H1 (cell line): ENCODE measurements around the gene PGAP3. TPM values are rescaled to one million over a fixed set of nuclear protein-coding genes. Genes with fewer than 3 reads are reported as not detected.

Experiments used
- CTCF ChIA-PET: fragments of 300-600 bp; sonication (Branson Sonifier 250); formaldehyde crosslinking; loops from one replicate; lab custom pipeline; 2021; ENCODE audit not compliant: partially characterized antibody; lab: Charles Lee
- POLR2A ChIA-PET: fragments of 300-600 bp; sonication (Branson Sonifier 250); formaldehyde crosslinking; loops from one replicate; lab custom pipeline; 2021; ENCODE audit warnings: inconsistent platforms; ENCODE audit not compliant: partially characterized antibody; lab: Charles Lee
- DNase-seq, 2 experiments: peaks; one replicate each; pipeline versions ENCODE4 v3.0.0 to v3.0.0-alpha.2; 2010 to 2022; ENCODE audit warnings: low spot score in 2 of 2, low read depth in 1 of 2, mixed read lengths in 1 of 2
- FAIRE-seq: peaks from 2 replicates; lab custom pipeline; 2011; peaks lifted over from hg19 to GRCh38; lab: Jason Lieb, UNC
- H2AFZ ChIP-seq: 2 replicates; pipeline ENCODE4 v1.8.1; 2012; ENCODE audit warnings: low read length, inconsistent platforms
- H2AK5ac ChIP-seq: 2 replicates; pipeline ENCODE4 v1.6.1; 2013; ENCODE audit warnings: low read depth, low read length
- H2BK120ac ChIP-seq: replicated peaks from 2 replicates; pipeline ENCODE3; 2013; ENCODE audit warnings: low read depth, low read length, inconsistent platforms
- H2BK12ac ChIP-seq: 2 replicates; pipeline ENCODE4 v1.6.1; 2013; ENCODE audit warnings: low read depth, low read length
- H2BK15ac ChIP-seq: 2 replicates; pipeline ENCODE4 v1.6.1; 2013; ENCODE audit warnings: low read length
- H2BK20ac ChIP-seq: 2 replicates; pipeline ENCODE4 v1.6.1; 2013; ENCODE audit warnings: low read length
- H2BK5ac ChIP-seq: 2 replicates; pipeline ENCODE4 v1.6.1; 2013; ENCODE audit warnings: low read depth, low read length
- H3K14ac ChIP-seq: 2 replicates; pipeline ENCODE4 v1.6.1; 2013; ENCODE audit warnings: inconsistent platforms; ENCODE audit not compliant: insufficient read length
- H3K18ac ChIP-seq: 2 replicates; pipeline ENCODE4 v1.6.1; 2013; ENCODE audit warnings: low read length; ENCODE audit errors: extremely low read depth
- H3K23ac ChIP-seq: 2 replicates; pipeline ENCODE4 v1.6.1; 2013; ENCODE audit warnings: inconsistent platforms; ENCODE audit not compliant: insufficient read length
- H3K23me2 ChIP-seq: 2 replicates; pipeline ENCODE4 v1.6.1; 2013; ENCODE audit warnings: low read depth, low read length
- H3K27ac ChIP-seq: 2 replicates; pipeline ENCODE4 v1.6.1; 2011; ENCODE audit warnings: low read depth, low read length, inconsistent platforms
- H3K27me3 ChIP-seq, 4 experiments: replicated peaks in 1 of 4; 1 replicate in 1 of 4; 2 replicates in 3 of 4; pipeline versions ENCODE4 v1.6.1 to v1.8.1; 2011 to 2013; ENCODE audit warnings: low read length in 3 of 4, mild to moderate bottlenecking in 3 of 4, inconsistent platforms in 2 of 4, mixed read lengths in 2 of 4, moderate library complexity in 1 of 4; ENCODE audit not compliant: control insufficient read depth in 3 of 4, insufficient read depth in 3 of 4; ENCODE audit errors: extremely low read depth in 1 of 4
- H3K36me3 ChIP-seq, 4 experiments: 2 replicates each; pipeline versions ENCODE4 v1.6.1 to v1.8.1; 2011 to 2013; ENCODE audit warnings: mild to moderate bottlenecking in 4 of 4, low read length in 3 of 4, moderate library complexity in 2 of 4, control low read depth in 1 of 4, inconsistent platforms in 1 of 4; ENCODE audit not compliant: insufficient read depth in 4 of 4, control insufficient read depth in 2 of 4
- H3K4ac ChIP-seq: replicated peaks from 2 replicates; pipeline ENCODE3; 2013; ENCODE audit warnings: low read length, low read depth, mixed read lengths, inconsistent platforms; ENCODE audit not compliant: insufficient read length
- H3K4me1 ChIP-seq, 4 experiments: replicated peaks in 1 of 4; 1 replicate in 1 of 4; 2 replicates in 3 of 4; pipeline versions ENCODE4 v1.6.1 to v1.8.1; 2011 to 2013; ENCODE audit warnings: low read length in 3 of 4, inconsistent platforms in 2 of 4, mixed read lengths in 1 of 4; ENCODE audit not compliant: insufficient read depth in 4 of 4, control insufficient read depth in 3 of 4
- H3K4me2 ChIP-seq, 2 experiments: 2 replicates each; pipeline versions ENCODE4 v1.6.1 to v1.8.1; 2011 to 2013; ENCODE audit warnings: low read depth in 2 of 2, low read length in 2 of 2, control low read depth in 1 of 2, inconsistent platforms in 1 of 2, mild to moderate bottlenecking in 1 of 2; ENCODE audit not compliant: insufficient read depth in 1 of 2
- H3K4me3 ChIP-seq, 4 experiments: fragments of 200-600, 300-600 bp in 1 of 4; sonication (generic), shearing (Covaris generic), sonication (Bioruptor Twin) in 1 of 4; 2 replicates each; pipeline versions ENCODE4 v1.5.1 to v1.8.1; 2011 to 2016; ENCODE audit warnings: low read length in 4 of 4, low read depth in 3 of 4, control low read depth in 2 of 4, inconsistent platforms in 2 of 4, mild to moderate bottlenecking in 2 of 4, mixed read lengths in 1 of 4, moderate library complexity in 1 of 4; ENCODE audit not compliant: insufficient read depth in 2 of 4; ENCODE audit errors: extremely low read depth in 1 of 4
- H3K56ac ChIP-seq: replicated peaks from 2 replicates; pipeline ENCODE3; 2013; ENCODE audit warnings: low read depth, mild to moderate bottlenecking, mixed read lengths, low read length, inconsistent platforms; ENCODE audit not compliant: insufficient read length
- H3K79me1 ChIP-seq: 2 replicates; pipeline ENCODE4 v1.6.1; 2013; ENCODE audit warnings: low read depth, low read length, control low read depth
- H3K79me2 ChIP-seq, 2 experiments: 2 replicates each; pipeline versions ENCODE4 v1.6.1 to v1.8.1; 2012 to 2013; ENCODE audit warnings: low read length in 2 of 2, mild to moderate bottlenecking in 2 of 2, inconsistent platforms in 1 of 2; ENCODE audit not compliant: insufficient read depth in 2 of 2, control insufficient read depth in 1 of 2
- H3K9ac ChIP-seq, 4 experiments: replicated peaks in 1 of 4; 1 replicate in 1 of 4; 2 replicates in 3 of 4; pipeline versions ENCODE4 v1.6.1 to v1.8.1; 2011 to 2013; ENCODE audit warnings: low read depth in 3 of 4, low read length in 3 of 4, control low read depth in 2 of 4, mild to moderate bottlenecking in 2 of 4, moderate library complexity in 2 of 4, inconsistent platforms in 1 of 4; ENCODE audit errors: extremely low read depth in 1 of 4
- H3K9me3 ChIP-seq, 2 experiments: 2 replicates each; pipeline versions ENCODE4 v1.6.1 to v1.8.1; 2012 to 2013; ENCODE audit warnings: mild to moderate bottlenecking in 2 of 2, moderate library complexity in 2 of 2, control low read depth in 1 of 2, inconsistent platforms in 1 of 2, low read depth in 1 of 2, low read length in 1 of 2, mixed read lengths in 1 of 2; ENCODE audit not compliant: insufficient read depth in 2 of 2
- H4K20me1 ChIP-seq, 2 experiments: replicated peaks in 1 of 2; 2 replicates each; pipeline versions ENCODE3 to v1.8.1; 2011 to 2013; ENCODE audit warnings: inconsistent platforms in 2 of 2, low read length in 2 of 2, mild to moderate bottlenecking in 1 of 2; ENCODE audit not compliant: insufficient read depth in 2 of 2, control insufficient read depth in 1 of 2
- H4K5ac ChIP-seq: 2 replicates; pipeline ENCODE4 v1.6.1; 2013; ENCODE audit warnings: low read length, low read depth, mixed read lengths, inconsistent platforms; ENCODE audit not compliant: insufficient read length
- H4K8ac ChIP-seq: 2 replicates; pipeline ENCODE4 v1.8.0; 2013; ENCODE audit warnings: mild to moderate bottlenecking, moderate library complexity, low read length, inconsistent platforms; ENCODE audit not compliant: insufficient read depth; ENCODE audit errors: extremely low read depth
- H4K91ac ChIP-seq: replicated peaks from 2 replicates; pipeline ENCODE3; 2013; ENCODE audit warnings: low read length, mixed read lengths, inconsistent platforms; ENCODE audit not compliant: insufficient read length
- BRCA1 ChIP-seq: IDR thresholded peaks from 2 replicates; pipeline ENCODE4 v1.6.1; 2012; ENCODE audit warnings: low read depth, low read length, improper control_type of control experiment
- CTBP2 ChIP-seq: IDR thresholded peaks from 2 replicates; pipeline ENCODE4 v1.7.0; 2011; ENCODE audit warnings: borderline replicate concordance, mild to moderate bottlenecking, moderate library complexity, mixed read lengths, low read length; ENCODE audit not compliant: insufficient read depth, insufficient read length
- EP300 ChIP-seq, 2 experiments: IDR thresholded peaks; 1 replicate in 1 of 2; 2 replicates in 1 of 2; pipeline ENCODE4 v1.6.1; 2011 to 2012; ENCODE audit warnings: low read depth in 2 of 2, low read length in 2 of 2, mild to moderate bottlenecking in 2 of 2, borderline replicate concordance in 1 of 2, inconsistent platforms in 1 of 2, moderate library complexity in 1 of 2
- HDAC6 ChIP-seq: IDR thresholded peaks from one replicate; pipeline ENCODE4 v1.7.1; 2012; ENCODE audit warnings: low read depth, mild to moderate bottlenecking, inconsistent platforms, low read length, moderate library complexity
- RAD21 ChIP-seq, 2 experiments: IDR thresholded peaks in 1 of 2; conservative IDR thresholded peaks in 1 of 2; 2 replicates each; pipeline ENCODE4 v1.6.1; 2011; ENCODE audit warnings: low read depth in 2 of 2, low read length in 2 of 2, improper control_type of control experiment in 1 of 2, inconsistent platforms in 1 of 2, mild to moderate bottlenecking in 1 of 2, moderate library complexity in 1 of 2
- RBBP5 ChIP-seq: IDR thresholded peaks from 2 replicates; pipeline ENCODE4 v1.7.1; 2012; ENCODE audit warnings: low read depth, mild to moderate bottlenecking, inconsistent platforms, low read length, moderate library complexity, borderline replicate concordance
- SP2 ChIP-seq: IDR thresholded peaks from 2 replicates; pipeline ENCODE4 v1.6.1; 2012; ENCODE audit warnings: mild to moderate bottlenecking, low read length, inconsistent platforms
- SRF ChIP-seq: IDR thresholded peaks from 2 replicates; pipeline ENCODE4 v1.6.1; 2011; ENCODE audit warnings: mild to moderate bottlenecking, low read depth, low read length, moderate library complexity
- WGBS, 2 experiments: shearing (Covaris generic) in 1 of 2; methylation state at CpG; one replicate each; pipeline versions ENCODE4 v1.1.6 to v1.1.7; 2013 to 2015; ENCODE audit warnings: low lambda C conversion rate in 2 of 2, mixed read lengths in 2 of 2, inconsistent platforms in 1 of 2, low coverage in 1 of 2, missing lambda C conversion rate in 1 of 2; ENCODE audit not compliant: insufficient replicate concordance in 2 of 2, insufficient coverage in 1 of 2, insufficient read length in 1 of 2; ENCODE audit errors: extremely low coverage in 1 of 2, missing lambda C conversion rate in 1 of 2; 5-methylcytosine and 5-hydroxymethylcytosine counted together
- polyA plus RNA-seq, 7 experiments: library from polyadenylated mRNA; depleted of rRNA in 3 of 7; stranded (reverse) in 5 of 7; unstranded in 2 of 7; fragments of >200 nt in 5 of 7; fragments of 200-250 nt in 2 of 7; gene quantifications; 1 replicate in 5 of 7; 2 replicates in 1 of 7; 4 replicates in 1 of 7; pipeline versions ENCODE4 v1.2.1 to v1.2.3, GENCODE V29; 2011 to 2013; ENCODE audit warnings: missing spikeins in 2 of 7, mixed read lengths in 2 of 7
- total RNA-seq: library from RNA; stranded (reverse); fragmentation: NEBNext Ultra II Directional; extraction: Animal tissue kit (Norgen Biotek cat#: 25700); gene quantifications from 2 replicates; pipeline ENCODE4 v1.2.1, GENCODE V29; 2021

PGAP3 gene
- total and polyA plus RNA-seq, 2 of the 8 experiments (the other 6 are each of a cell fraction or from before 2014, with no cell fraction given): 21.0 to 30.7 TPM

- no peak overlapping the region for H4K8ac ChIP-seq
- no peak overlapping the region for H2BK5ac ChIP-seq
- peak overlapping the region; percentile 46; the same call in 1 of the 2 replicates for H2BK15ac ChIP-seq
- H3K23ac ChIP-seq: no peak overlapping the region
- peak; percentile 32 for FAIRE-seq
- CTCF ChIA-PET: interaction anchor here (0.6 to 49.2 kb wide), 30 partner anchors 0 to 742 kb away, joined by 3 to 1885 read pairs (median 4); partner anchors contain the start of genes ERBB2, NEUROD2, PGAP3 and PNMT
- no peaks in the 10 kb centered on the region for H3K9me3 ChIP-seq
- H2AK5ac ChIP-seq: no peak overlapping the region
- H3K27ac ChIP-seq: no peak overlapping the region
- H3K4me1 ChIP-seq: peaks cover 4 to 25% (median 20%) of the 10 kb centered on the region in 4 experiments
- H3K23me2 ChIP-seq: peaks cover 15% of the 10 kb centered on the region
- H2BK20ac ChIP-seq: peak overlapping the region; percentile 72
- no peak overlapping the region for H2BK120ac ChIP-seq
- peaks cover 0 to 1% of the 10 kb centered on the region in 2 experiments for H4K20me1 ChIP-seq
- 0 out of 2 replicates have a peak overlapping the region, but pooled peaks have one; percentile 27 for H2BK12ac ChIP-seq
- no peak overlapping the region for H3K9ac ChIP-seq
- no peaks in the 10 kb centered on the region for H3K79me1 ChIP-seq
- peak overlapping the region; percentile 31 for H4K91ac ChIP-seq
- no peak overlapping the region for H3K56ac ChIP-seq
- no peak overlapping the region for H2AFZ ChIP-seq
- peaks cover 13 to 57% (median 50%) of the 10 kb centered on the region in 4 experiments for H3K27me3 ChIP-seq
- H3K18ac ChIP-seq: peak overlapping the region; percentile 32; the same call in 1 of the 2 replicates
- H3K4ac ChIP-seq: no peak overlapping the region
- peak overlapping the region in 1 of 2 experiments; percentile 5; a peak in 1 of 4 replicates for H3K4me2 ChIP-seq
- POLR2A ChIA-PET: interaction anchor here (0.6 to 2.6 kb wide), 7 partner anchors 10 to 76 kb away, joined by 3 to 9 read pairs (median 4); partner anchors contain the start of gene PGAP3
- 22% methylated on average over 16 of the region's 16 CpGs; no CpG with 5 or more reads in 1 of the 2 experiments for WGBS, 2 experiments
- H4K5ac ChIP-seq: no peak overlapping the region
- no peak overlapping the region for H3K4me3 ChIP-seq
- no peaks in the 10 kb centered on the region for H3K79me2 ChIP-seq
- no peaks in the 10 kb centered on the region for H3K36me3 ChIP-seq
- H3K14ac ChIP-seq: no peak overlapping the region
- DNase-seq: peak in 1 of 2 experiments; percentile 99
- TF ChIP-seq HDAC6: no peak
- TF ChIP-seq EP300 (IDR thresholded peaks at IDR 0.05; ENCODE audit: borderline replicate concordance in 1 of 2, low read depth in 2 of 2, low read length in 2 of 2): no peak
- peak; percentile 88 to 92 for TF ChIP-seq RAD21 (IDR thresholded peaks at IDR 0.05 in 1 of 2, conservative IDR thresholded peaks at IDR 0.05 in 1 of 2; ENCODE audit: low read depth in 2 of 2, low read length in 2 of 2)
- TF ChIP-seq CTBP2: peak; percentile 65
- TF ChIP-seq SP2: no peak
- no peak for TF ChIP-seq BRCA1
- no peak for TF ChIP-seq SRF
- TF ChIP-seq RBBP5: no peak
Observed at GRCh38 chr17:39623356-39623950, 64.4 kb downstream of the PGAP3 start.
